Inferior parietal cortex (tissue), 1 donor: ENCODE results near the gene DNER.

Experiments
- DNase-seq: peaks from one replicate; pipeline ENCODE4 v3.0.0-alpha.2; 2016; ENCODE audit errors: extremely low spot score

DNER gene

DNA sequence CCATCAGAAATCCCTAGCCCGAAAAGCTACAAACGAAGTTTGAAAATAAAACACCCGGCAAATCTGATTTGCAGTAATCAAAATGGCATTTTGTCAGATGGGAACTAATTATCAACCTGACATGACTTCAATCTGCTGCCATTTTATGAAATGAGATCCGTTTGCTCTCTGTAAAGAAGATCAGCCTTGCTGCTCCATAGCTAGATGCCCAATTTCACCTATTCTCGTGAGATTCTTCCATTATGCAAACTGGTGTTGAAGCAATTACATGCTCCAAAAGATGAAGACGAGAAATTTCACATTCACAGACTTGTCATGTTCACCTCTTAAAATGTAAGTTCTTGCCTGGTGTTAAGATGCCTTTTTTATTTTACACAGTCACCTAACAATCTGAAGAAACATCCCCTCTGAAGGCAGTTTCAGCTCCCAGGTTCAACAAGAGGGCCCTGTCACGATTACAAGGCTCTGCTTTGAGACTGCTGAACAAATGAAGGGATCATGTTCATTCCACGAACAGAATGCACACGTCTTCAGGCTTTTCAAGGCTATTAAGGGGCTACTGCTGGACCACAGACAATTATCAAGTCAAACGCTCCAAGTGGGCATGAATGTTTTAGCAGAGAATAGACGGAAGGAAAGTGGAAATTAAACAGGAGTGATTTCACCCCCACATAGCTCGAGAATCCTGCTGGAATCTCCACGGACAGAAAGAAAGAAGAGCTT lies 270.6 kb downstream of the DNER start:
- peak; percentile 39 for DNase-seq

DNA sequence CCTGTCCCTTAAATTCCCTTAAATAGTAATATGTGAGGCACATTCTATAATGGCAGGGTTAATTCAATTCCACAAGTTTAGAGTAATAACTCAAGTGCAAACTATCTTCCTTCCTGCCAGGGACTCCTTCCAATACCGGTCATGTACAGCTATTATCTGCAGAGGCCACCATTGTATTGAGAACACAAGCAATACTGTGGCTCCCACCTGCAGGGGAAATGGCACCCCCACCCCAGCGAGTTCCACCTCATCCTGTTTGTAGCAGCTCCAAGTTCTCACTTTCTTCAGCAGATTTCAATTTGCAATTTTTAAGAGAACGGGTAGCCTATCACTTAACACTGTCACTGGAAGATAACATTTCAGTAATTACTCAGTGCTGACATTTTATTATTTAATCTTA lies 271.2 kb downstream of the DNER start:
- no peak for DNase-seq

DNA sequence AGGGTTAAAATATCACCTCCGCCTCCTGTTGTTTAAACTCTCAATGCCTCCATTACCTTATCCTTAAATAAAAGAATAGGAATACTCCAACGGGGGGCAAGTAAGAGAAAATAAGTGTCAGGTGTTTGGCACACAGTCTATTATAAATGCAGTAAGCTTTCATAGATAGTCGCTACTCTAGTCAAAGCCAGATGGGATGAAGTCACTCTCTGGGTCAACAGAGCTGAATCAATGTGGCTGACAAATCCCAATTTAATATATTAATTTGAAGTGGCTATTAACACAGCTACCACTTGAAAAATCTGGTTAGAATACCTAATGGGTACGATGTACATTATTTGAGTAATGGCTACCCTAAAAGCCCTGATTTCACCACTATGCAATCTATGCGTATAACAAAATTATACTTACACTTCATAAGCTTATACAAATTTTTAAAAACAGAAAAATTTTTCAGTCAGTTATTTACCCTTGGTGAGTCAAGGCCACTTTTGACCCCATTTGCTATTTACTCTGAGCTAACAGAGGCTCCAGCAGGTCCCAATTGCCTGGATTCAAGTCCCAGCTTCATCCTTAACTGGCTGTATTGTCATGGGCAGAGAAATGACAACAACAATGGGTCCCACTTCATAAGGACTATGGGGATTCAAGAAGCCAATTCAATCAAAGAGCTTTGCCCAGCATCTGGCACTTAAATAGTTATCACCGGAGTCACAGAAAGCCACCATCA lies 275.8 kb downstream of the DNER start:
- DNase-seq = no peak

DNA sequence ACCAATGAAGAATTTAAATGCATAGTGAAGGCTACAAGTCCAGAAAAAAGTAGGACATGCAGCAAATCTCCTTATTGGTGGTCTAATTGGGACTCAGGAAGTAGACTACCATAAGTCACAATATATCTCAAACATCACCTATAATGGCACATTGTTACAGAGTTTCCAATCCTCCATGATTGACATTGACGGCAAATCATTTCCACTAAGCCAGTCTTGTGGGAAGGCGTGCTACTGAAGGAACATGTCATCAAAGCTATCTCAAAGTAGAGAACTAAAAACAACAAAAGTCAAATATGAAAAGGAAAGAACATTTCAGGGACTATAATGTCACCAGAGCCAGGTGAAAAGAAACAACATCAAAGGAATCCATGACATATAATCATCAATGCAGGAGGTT lies 276.9 kb downstream of the DNER start:
- DNase-seq = no peak

DNA sequence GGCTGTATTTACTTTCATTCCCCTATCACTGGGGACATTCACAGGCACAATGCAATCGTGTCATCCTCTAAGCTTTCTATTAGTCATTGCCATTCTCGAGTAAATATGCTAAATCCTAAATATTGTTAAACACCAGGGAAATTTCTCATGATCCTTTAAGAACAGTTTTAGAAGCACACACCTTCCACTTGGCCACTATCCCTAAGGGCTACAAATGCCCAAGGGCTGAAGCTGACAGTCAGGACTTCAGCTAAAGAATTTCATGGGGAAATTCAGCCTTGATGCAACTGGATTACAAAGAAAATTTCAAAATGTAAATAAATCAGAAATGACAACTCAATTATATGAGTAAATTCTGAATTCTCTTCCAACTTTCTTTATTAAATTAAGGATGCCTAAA lies 280.2 kb downstream of the DNER start:
- no peak for DNase-seq

DNA sequence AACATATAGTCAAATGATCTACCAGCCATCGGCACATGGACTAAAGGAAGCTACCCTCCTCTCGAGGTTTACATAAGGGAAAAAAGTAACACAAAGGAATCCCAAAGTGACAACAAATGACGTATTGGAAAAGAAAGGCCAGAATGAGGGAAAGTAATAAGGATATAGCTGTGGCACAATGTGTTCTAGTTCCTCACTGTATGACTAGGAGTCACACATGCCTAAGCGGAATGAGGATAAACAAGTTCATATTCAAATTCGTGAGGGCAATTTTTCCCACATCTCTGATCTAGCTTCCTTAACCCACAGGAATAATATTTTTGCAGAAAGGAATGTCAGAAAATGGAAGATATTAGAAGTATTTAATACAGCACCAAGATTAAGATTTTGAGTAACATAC lies 281.0 kb downstream of the DNER start:
- DNase-seq = no peak

DNA sequence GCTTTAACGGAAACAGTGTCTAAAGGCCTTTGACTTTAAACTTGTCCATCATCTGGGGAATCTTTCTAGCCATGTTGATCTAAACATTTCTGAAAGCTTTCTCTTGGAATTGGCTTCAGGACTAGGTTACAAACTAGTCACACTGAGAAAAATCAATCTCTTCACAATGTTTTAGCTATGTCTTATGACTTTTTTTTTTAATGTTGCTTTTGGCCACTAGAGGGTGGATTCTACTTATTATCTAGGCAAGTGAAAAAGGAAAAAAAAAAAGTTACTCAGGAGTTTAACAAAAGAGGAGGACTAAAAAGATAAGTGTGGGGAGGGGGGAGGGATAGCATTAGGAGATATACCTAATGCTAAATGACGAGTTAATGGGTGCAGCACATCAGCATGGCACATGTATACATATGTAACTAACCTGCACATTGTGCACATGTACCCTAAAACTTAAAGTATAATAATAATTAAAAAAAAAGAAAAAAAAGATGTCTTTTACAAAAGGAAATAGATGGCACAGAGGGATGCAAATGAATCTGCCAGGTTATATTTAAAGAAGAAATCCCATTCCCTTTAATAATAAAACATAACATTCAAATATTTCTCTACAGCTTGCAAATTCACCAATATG lies 282.9 kb downstream of the DNER start:
- DNase-seq = peak; percentile 83

DNA sequence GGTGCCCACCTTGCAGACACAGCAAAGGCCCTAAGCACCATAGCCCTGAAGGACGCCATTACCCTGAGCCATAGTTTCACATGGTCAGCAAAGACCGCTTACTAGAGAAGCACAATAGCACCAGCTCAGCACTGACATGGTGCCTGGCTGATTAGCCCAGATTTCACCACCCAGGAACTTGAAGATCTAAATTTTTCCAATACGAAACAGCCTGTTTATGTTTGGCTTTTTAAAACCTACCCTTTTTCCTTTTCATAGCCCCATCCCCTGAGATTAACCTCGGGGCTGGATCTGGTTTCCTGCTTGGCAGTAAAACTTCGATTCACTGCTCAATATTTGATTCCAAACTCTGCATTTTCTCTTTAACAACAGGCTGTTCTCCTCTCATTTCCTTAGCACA lies 284.8 kb downstream of the DNER start:
- DNase-seq = no peak

DNA sequence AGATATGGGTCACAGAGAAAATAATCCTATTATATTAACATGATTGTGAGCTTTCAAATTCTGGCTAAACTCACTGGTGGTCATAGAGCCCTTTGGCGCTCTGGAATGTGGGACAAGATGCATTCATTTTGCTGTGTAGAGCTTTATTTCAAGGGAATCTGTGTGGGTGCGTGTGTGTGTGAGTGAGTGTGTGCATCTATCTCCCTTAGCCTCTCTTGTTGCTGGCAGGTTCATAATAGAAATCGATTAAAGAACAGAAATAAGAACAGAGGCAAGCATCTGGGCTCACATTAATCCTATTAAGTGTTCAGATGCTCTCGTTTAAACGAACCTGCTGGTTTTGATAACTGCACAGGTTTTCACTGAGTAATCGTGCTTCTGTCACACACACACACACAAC lies 287.9 kb downstream of the DNER start:
- no peak for DNase-seq

DNA sequence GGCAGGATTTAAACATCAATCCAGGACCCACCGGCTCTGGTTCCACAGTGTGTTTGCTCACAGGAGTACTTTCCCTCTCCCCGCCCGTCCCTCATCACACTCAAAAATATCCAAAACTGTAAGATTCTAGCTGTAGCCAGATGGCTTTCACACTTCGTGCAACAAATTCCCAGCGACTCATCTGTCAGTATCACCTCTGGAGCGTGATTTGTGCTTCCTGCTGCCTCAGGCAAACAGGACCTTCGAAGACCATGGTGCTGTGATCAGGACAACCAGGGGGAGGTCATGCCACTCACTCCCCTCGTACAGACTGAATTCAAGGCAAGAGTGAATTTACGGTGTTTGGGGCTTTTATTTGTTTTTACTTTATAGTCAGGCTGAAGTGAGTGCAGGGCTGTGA lies 288.8 kb downstream of the DNER start:
- no peak for DNase-seq

DNA sequence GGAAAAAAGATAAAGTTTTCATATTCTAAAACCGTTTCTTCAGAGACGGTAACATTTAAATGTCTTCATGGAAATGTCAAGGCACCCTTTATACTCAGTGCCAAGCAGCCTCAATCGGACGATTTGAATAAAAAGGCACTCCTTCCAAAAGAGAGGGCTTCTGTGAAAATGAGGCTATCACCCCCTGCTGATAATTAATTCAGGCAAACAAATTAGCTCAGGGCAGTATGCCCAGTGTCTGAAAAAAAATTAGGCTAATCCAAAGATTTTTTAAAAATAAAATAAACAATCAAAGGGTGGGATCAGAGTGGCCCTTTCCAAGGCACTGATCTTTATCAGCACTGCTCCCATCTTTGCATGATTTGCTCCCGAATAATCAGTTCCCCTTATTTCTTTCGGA lies 292.3 kb downstream of the DNER start:
- no peak for DNase-seq

DNA sequence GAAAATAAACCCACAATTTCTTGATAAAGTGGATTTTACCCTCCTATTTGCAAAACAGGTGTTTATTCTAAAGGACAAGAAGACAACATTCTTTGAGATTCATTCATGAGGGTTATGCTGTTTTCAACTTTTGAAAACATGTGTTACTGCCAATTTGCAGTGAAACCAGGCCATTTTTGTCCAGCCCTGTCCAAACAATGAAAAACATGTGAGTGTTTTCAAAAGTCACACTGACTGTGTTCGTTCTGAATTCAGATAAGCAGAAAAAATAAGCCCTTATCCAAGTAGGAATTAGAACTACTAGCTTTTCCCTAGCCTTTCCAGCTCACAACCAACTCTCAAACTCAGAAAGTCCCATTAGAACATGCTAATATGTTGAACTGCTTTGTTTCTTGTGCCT lies 295.2 kb downstream of the DNER start:
- no peak for DNase-seq

DNA sequence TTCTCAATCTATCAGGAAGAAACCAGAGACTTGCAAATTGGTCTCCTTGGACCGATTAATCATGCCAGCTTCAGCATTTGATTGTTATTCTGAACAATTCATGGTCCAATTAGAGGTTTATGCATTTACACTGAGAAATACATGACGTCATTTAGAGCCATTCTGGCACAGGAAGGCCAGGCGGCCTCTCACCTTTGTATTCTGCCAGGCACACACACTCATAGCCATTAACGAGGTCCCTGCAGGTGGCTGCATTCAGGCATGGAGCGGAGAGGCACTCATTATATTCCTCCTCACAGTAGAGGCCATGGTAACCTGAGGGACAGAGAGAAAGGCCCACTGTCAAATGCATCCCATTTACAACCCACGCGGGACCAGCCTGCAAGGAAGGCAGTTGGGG lies 296.4 kb downstream of the DNER start:
- DNase-seq = no peak

DNA sequence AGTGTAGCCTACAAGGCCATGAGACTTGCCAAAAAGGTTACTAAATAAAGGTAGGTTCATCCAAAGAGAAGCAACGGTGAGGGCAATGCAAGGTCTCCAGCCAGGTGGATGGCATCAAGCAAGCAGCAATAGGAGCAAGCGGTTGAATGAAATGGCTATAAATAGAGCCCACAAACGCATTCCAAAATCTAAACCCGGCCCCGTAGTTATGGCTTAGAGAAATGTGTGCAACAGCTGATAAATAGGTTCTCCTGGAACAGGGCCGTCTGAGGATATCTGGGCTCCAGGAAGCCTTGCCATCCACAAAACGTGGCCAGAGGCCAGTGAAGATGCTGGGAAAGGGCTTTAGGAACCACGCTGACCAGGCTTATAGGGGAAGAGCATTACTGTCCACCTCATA lies 297.2 kb downstream of the DNER start:
- DNase-seq = no peak

DNA sequence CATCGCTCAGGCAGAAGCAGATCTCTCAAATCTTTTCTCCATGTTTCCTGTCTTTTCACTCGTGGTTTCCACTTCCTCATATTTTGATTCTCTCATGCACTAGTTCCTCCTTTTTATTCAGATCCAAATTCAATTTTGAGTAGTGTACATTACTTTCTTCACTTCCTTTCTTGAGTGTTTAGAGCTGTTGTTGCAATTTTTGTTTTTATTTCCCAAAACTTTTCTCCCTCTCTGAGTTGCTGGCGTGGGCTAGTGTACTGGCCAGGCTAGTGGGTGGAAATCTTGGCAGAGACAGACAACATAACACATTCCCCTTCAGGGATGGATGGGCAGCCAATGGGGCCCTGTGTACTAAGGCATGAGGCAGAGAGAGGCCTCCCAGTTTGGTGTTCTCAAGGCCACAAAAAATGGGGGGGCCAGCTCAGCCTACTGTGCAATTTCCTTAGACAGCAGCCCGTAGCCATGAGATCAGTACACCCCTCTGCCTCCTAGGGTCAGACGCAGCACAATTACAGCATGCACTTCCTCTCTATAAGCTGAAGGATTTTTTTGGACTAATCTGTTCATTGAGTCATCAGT lies 298.1 kb downstream of the DNER start:
- no peak for DNase-seq

DNA sequence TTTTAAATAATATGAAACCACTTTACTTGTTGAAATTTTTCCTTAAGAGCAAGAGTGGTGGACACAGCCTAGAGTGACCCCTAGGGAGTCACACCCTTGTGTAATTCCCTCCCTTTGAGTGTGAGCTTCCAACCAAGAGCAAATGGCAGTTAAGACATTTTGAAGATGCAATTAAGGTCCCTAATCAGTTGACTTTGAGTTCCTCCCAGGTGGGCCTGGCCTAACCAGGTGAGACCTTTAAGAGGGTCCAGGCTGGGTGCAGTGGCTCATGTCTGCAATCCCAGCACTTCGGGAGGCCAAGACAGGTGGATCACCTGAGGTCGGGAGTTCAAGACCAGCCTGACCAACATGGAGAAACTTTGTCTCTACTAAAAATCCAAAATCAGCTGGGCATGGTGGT lies 299.7 kb downstream of the DNER start:
- DNase-seq = no peak

DNA sequence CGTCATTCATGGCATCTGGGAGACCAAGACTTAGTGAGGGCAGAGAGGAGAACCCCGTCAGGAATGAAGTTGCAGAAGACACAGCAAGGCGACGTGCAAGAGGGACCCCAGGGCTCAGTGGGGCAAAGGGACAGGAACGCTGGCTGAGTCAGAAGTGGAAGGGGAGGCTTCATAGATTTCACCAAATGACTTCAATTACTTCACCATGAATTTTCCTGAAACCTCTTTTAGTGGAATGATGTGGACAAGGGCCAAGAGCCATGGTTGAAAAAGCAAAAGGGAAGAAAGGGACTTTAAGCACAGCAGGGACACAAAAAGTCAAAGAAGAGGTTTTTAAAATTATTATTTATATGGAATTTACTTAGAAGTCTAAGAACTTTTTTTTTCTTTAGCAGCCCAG lies 301.7 kb downstream of the DNER start:
- no peak for DNase-seq

DNA sequence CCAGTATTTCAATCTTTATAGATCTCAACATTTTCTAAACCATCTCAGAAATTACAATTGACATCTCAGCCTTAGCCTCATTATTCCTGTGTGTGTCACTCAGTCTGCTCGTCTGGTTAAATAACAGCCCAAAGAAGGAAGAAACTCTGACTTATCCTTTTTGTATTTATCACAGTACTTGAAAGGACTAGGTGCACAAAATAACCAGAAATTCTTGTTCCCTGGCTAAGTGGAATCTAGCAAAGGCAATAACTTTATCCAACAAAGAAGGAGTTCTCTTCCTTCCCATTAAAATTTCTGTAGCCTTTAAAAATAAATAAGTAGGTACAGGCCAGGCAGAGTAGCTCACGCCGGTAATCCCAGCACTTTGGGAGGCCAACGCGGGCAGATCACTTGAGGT lies 303.4 kb downstream of the DNER start:
- DNase-seq = no peak

DNA sequence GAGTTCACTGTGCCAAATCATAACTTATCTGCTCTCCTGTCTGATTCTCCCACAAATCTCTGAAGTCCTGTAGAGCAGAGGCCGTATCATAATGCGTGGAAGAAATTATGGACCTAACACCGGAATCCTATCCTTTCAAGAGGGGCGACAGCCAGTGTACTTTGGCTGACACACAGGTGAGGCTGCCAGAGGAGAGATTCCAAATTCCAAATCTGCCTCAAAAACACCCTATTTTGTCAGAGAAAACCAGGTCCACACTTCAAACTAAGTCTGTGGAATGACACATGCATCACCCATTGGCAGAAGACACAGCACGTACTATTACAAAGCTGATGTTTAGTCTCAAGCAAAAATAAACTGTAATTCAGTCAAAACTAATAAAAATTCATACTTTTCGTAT lies 304.1 kb downstream of the DNER start:
- no peak for DNase-seq

DNA sequence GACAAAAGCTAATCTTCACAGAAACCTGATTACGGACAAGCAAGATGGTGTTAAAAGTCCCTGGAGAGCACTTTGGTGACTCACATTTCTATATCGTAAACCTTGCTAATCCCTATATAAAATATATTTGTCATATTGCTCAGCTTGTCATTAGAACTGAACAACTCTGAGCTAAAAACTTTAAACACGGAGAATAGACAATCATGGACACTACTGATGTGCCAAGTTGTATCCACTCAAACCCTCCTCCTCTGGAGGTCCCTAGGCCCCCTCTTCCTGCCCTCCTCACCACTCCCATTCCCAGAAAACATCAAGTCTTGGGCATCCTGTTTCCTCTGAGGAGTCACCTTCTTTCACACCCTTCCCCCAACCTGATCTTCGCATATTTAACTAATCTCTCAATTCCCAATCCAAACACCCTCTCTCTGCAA lies 304.6 kb downstream of the DNER start:
- no peak for DNase-seq

DNA sequence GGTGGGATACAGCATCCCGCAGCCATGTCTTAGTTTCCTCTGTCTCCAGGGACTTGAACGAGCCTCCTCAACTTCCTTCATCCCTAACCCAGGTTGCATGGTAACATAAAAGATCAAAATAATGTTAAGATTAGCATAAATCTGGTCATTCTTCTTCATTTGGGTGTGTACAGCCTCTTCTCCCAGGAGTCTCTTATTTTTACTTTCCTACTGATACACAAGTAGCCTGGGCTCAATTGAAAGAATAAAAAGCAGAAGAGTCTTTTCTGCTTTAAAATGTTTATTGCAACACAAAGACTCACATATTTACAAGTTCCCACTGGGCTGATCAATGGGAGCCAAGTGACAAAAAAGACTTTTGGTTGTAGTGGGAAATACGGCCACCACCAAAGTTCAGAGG lies 305.4 kb downstream of the DNER start:
- DNase-seq = no peak

DNA sequence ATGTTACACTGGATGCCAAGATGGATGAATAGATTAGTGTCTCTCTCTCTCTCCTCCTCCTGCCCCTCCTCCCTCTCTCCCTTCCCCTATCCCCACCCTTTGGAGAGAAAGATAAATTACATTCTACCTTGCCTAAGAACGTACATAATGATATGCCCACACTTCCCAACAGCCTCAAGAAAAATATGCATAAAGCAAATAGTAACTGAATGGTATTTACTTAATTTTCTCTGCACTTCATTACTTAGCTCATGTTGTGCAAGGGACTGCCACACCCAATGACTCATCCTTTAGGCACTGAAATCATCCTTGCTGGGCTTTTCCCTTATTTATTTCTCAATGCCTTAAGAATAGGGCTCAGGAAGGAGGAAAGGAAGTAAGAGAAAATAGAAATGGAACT lies 306.0 kb downstream of the DNER start:
- DNase-seq = no peak

DNA sequence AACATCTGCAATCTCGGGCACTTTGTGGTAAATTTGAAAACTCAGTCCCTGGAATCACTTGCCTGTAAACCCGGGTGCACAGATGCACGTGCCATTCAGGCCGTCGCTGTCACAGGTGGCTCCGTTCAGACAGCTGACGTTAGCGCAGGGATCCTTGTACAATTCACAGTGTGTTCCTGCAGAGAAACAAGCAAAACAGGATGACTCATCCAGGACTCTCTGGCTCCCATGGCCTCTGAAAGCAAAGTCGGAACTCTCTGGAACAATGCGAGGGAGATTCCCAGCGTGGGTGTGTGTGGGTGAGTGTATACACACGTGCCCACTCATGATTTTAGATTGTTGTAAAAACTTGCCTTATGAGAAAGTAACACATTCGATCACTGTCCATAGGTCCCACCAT lies 307.2 kb downstream of the DNER start:
- DNase-seq = no peak
